Adipocyte (in vitro differentiated cells): ENCODE data around the gene RNF223.
"Not testable (repeated sequence)": the region's sequence is repeated elsewhere in the genome, so short reads cannot be mapped to it uniquely, and the experiment has no call there.

Experiments used
- DNase-seq: peaks from one replicate; pipeline ENCODE4 v3.0.0-alpha.2; 2015; ENCODE audit warnings: low read depth
- H3K27me3 ChIP-seq: replicated peaks from 2 replicates; pipeline ENCODE4 v1.7.0; 2013; ENCODE audit warnings: mild to moderate bottlenecking, low read length, moderate library complexity; ENCODE audit not compliant: control insufficient read depth, insufficient read depth
- H3K36me3 ChIP-seq: 2 replicates; pipeline ENCODE4 v1.7.0; 2013; ENCODE audit warnings: low read length, mild to moderate bottlenecking, moderate library complexity; ENCODE audit not compliant: control insufficient read depth, insufficient read depth, severe bottlenecking
- H3K4me1 ChIP-seq: 2 replicates; pipeline ENCODE4 v1.7.0; 2013; ENCODE audit warnings: mild to moderate bottlenecking, low read length, moderate library complexity; ENCODE audit not compliant: control insufficient read depth, insufficient read depth
- H3K4me3 ChIP-seq: 2 replicates; pipeline ENCODE4 v1.7.0; 2013; ENCODE audit warnings: mild to moderate bottlenecking, low read length, moderate library complexity
- H3K9ac ChIP-seq: 2 replicates; pipeline ENCODE4 v1.7.0; 2013; ENCODE audit warnings: mild to moderate bottlenecking, low read length, moderate library complexity
- H3K9me3 ChIP-seq: 2 replicates; pipeline ENCODE4 v1.7.0; 2013; ENCODE audit warnings: mild to moderate bottlenecking, low read length, moderate library complexity; ENCODE audit not compliant: control insufficient read depth

RNF223 gene

GRCh38 chr1:1101503-1101902, 27.4 kb upstream of the RNF223 start:
- no peak overlapping the region for H3K9ac ChIP-seq
- no peaks in the 10 kb centered on the region for H3K36me3 ChIP-seq
- H3K27me3 ChIP-seq = no peaks in the 10 kb centered on the region
- H3K4me3 ChIP-seq = no peak overlapping the region
- H3K9me3 ChIP-seq = peaks cover 9% of the 10 kb centered on the region
- H3K4me1 ChIP-seq = no peaks in the 10 kb centered on the region
- no peak for DNase-seq

DNA sequence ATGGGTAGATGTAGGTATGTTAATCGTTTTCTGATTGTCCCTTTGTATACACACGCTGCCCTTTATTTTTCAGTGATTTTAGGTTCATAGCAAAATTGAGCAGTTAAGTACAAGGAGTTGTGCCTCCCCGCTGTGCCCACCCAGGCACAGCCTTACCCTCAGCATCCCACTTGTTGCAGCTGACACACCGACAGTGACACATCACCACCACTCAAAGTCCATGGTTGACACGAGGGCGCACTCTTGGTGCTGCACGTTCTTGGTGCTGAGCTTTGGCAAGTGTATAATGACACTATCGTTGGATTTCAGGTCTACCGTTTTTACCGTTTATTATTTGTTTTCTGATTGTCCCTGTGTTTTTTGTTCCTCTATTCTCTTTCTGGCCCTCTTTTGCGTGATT, 26.2 kb upstream of the RNF223 start:
- H3K4me1 ChIP-seq = no peaks in the 10 kb centered on the region
- H3K27me3 ChIP-seq = no peaks in the 10 kb centered on the region
- DNase-seq = no peak
- no peak overlapping the region for H3K9ac ChIP-seq
- no peak overlapping the region for H3K4me3 ChIP-seq
- peaks cover 9% of the 10 kb centered on the region for H3K9me3 ChIP-seq
- no peaks in the 10 kb centered on the region for H3K36me3 ChIP-seq

GRCh38 chr1:1099506-1100183, 25.5 kb upstream of the RNF223 start:
- Histone ChIP-seq H3K9ac (no peak overlapping the region), H3K27me3 (no peaks in the 10 kb centered on the region), H3K36me3 (no peaks in the 10 kb centered on the region), H3K9me3 (peaks cover 9% of the 10 kb centered on the region), H3K4me1 (no peaks in the 10 kb centered on the region), H3K4me3 (no peak overlapping the region)
- no peak for DNase-seq

- Histone ChIP-seq H3K9ac (no peak overlapping the region), H3K4me3 (no peak overlapping the region), H3K9me3 (peaks cover 9% of the 10 kb centered on the region), H3K27me3 (no peaks in the 10 kb centered on the region), H3K36me3 (no peaks in the 10 kb centered on the region), H3K4me1 (no peaks in the 10 kb centered on the region)
- DNase-seq = no peak
Measured at GRCh38 chr1:1098681-1099421, 24.7 kb upstream of the RNF223 start.

- H3K9ac ChIP-seq, H3K4me3 ChIP-seq, H3K4me1 ChIP-seq, H3K36me3 ChIP-seq, H3K27me3 ChIP-seq, H3K9me3 ChIP-seq, DNase-seq: not testable (repeated sequence)
Measured at GRCh38 chr1:1096136-1096535, 22.0 kb upstream of the RNF223 start.

DNA sequence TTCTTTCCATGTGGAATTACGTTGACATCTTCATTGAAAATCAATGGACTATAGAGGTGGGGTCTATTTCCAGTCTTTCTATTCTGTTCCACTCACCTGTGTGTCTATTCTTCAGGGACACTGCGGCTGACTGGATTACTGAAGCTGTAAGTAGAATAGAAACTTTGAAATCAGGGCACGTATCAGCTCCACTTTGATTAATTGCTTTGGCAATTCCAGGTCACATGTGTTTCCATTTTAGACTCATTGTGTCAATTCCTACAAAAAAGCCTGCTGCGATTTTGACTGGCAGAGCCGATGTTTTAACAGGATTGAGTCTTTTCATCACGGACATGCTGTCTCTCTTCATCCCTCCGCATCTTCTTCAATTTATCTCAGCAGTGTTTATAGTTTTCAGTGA, 20.9 kb upstream of the RNF223 start:
- Histone ChIP-seq H3K4me1 (no peaks in the 10 kb centered on the region), H3K36me3 (no peaks in the 10 kb centered on the region), H3K4me3 (no peak overlapping the region), H3K9ac (no peak overlapping the region), H3K27me3 (no peaks in the 10 kb centered on the region), H3K9me3 (peaks cover 3% of the 10 kb centered on the region)
- no peak for DNase-seq

DNA sequence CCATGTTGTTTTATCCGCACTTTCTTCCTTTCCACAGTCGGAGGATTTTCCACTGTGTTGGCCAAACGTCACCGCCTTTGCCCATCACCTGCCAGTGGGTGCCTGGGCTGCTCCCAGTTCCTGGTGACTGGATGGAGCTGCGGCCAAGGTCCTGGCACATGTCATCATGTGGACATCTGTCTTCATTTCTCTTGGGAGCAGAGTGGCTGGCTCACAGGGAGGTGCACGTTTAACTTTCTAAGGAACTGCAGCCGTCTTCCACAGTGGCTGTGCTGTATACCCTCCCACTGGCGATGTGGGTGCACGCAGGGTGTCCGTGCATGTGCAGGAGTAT, 19.5 kb upstream of the RNF223 start:
- no peak for DNase-seq
- Histone ChIP-seq H3K9ac (no peak overlapping the region), H3K36me3 (no peaks in the 10 kb centered on the region), H3K4me3 (no peak overlapping the region), H3K9me3 (no peaks in the 10 kb centered on the region), H3K27me3 (no peaks in the 10 kb centered on the region), H3K4me1 (no peaks in the 10 kb centered on the region)

DNA sequence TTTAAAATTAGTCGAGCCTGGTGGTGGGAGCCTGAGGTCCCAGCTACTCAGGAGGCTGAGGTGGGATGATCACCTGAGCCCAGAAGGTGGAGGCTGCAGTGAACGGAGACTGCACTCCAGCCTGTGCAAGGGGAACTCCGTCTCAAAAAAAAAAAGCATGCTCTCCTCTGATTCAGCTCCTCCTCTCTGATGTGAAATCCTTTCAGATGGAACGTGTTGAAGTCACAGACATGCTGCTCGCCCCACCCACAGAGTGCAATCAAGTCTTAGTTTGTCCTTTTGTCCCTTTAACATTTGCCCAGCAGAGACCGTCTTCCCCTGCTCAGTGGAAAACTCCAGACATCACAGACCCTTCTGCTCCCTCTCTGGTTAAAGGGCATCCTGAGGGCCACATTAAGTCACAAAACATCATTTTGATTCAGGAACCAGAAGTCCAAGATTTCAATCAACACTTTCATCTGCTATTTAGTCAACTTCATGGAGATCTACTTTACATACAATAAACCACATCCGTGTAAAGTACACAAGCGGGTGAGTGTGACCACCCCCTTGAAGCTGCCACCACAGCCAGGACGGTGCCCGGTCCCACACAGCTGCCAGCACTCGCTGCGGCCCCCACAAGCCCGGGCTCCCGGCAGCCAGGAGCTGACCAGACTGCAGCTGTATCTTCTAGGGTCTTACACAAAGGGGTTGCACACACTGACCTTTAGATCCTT, 18.9 kb upstream of the RNF223 start:
- H3K4me3 ChIP-seq = no peak overlapping the region
- no peak for DNase-seq
- no peaks in the 10 kb centered on the region for H3K36me3 ChIP-seq
- H3K9me3 ChIP-seq = no peaks in the 10 kb centered on the region
- H3K4me1 ChIP-seq = no peaks in the 10 kb centered on the region
- no peaks in the 10 kb centered on the region for H3K27me3 ChIP-seq
- no peak overlapping the region for H3K9ac ChIP-seq

DNA sequence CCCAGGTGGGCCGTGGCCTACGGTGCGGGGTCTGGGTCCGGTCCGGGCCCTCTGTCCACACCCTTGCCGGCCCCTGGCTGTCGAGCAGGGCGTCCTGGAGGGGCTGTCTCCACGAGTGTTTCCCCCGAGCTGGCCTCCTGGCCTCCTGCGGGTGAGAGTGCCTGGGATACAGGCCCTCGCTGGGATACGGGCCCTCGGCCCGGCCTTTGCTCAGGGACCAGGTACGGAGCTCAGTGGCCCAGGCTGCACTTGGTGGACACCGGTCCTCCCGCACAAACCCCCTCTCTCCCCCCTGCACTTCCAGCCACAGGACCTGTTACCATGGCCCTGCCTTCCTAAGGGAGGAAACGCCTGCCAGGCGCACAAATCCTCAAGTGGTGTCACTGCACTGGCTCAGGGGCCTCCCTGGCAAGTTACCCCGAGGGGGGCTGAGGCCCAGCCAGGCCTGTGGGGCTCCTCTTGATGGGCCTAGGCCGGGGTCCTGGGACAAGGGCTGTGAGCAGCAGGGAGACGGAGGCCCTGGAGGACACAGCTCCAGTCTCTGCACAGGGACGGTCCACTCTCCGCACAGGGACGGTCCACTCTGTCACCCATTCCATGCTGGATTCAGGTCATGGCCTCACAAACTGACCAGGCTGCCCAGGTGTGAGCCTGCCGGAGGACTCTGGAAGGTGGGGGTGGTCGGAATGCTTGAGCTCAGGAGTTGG, 18.2 kb upstream of the RNF223 start:
- no peak for DNase-seq
- H3K4me3 ChIP-seq = no peak overlapping the region
- H3K9ac ChIP-seq = no peak overlapping the region
- no peaks in the 10 kb centered on the region for H3K9me3 ChIP-seq
- H3K27me3 ChIP-seq = no peaks in the 10 kb centered on the region
- no peaks in the 10 kb centered on the region for H3K36me3 ChIP-seq
- no peaks in the 10 kb centered on the region for H3K4me1 ChIP-seq

- no peak overlapping the region for H3K9ac ChIP-seq
- no peaks in the 10 kb centered on the region for H3K9me3 ChIP-seq
- DNase-seq = no peak
Measured at GRCh38 chr1:1091344-1092148, 17.4 kb upstream of the RNF223 start.

More at GRCh38 chr1:1091344-1092148, 17.4 kb upstream of the RNF223 start:
- Histone ChIP-seq H3K4me1 (no peaks in the 10 kb centered on the region), H3K27me3 (no peaks in the 10 kb centered on the region), H3K4me3 (no peak overlapping the region), H3K36me3 (no peaks in the 10 kb centered on the region)
